ENCODE measurements around the gene BNC2.
"Not testable (repeated sequence)": the region's sequence is repeated elsewhere in the genome, so short reads cannot be mapped to it uniquely, and the experiment has no call there.

Gene BNC2

GRCh38 chr9:16870596-16871335 lies at the start of gene BNC2:
Gene BNC2, minus strand, starts transcription at chr9:16870670. Its CDS starts 22 bp downstream, at chr9:16870648.
- DNase-seq (ENCODE audit: low read depth), result no peak

- no peak for DNase-seq (ENCODE audit: low read depth)
Measured at GRCh38 chr9:16918920-16919319, 48.5 kb upstream of the BNC2 start.

- DNase-seq (ENCODE audit: low read depth), result no peak
Measured at GRCh38 chr9:16915126-16915831, 44.8 kb upstream of the BNC2 start.

- no peak for DNase-seq (ENCODE audit: low read depth)
Measured at GRCh38 chr9:16912197-16912596, 41.7 kb upstream of the BNC2 start.

- DNase-seq (ENCODE audit: low read depth), result not testable (repeated sequence)
Measured at GRCh38 chr9:16908206-16908605, 37.7 kb upstream of the BNC2 start.

GRCh38 chr9:16904655-16905054 lies 34.2 kb upstream of the BNC2 start:
- no peak for DNase-seq (ENCODE audit: low read depth)

GRCh38 chr9:16901590-16901989 lies 31.1 kb upstream of the BNC2 start:
- DNase-seq (ENCODE audit: low read depth), result no peak

GRCh38 chr9:16899606-16900005 lies 29.1 kb upstream of the BNC2 start:
- no peak for DNase-seq (ENCODE audit: low read depth)

- DNase-seq (ENCODE audit: low read depth), result no peak
Measured at GRCh38 chr9:16898464-16898863, 28.0 kb upstream of the BNC2 start.

GRCh38 chr9:16888594-16888993 lies 18.1 kb upstream of the BNC2 start:
- no peak for DNase-seq (ENCODE audit: low read depth)

- DNase-seq (ENCODE audit: low read depth), result no peak
Measured at GRCh38 chr9:16885931-16886330, 15.5 kb upstream of the BNC2 start.

GRCh38 chr9:16884952-16885513 lies 14.6 kb upstream of the BNC2 start:
- DNase-seq (ENCODE audit: low read depth), result peak; percentile 50

- DNase-seq (ENCODE audit: low read depth), result no peak
Measured at GRCh38 chr9:16884373-16884772, 13.9 kb upstream of the BNC2 start.

- no peak for DNase-seq (ENCODE audit: low read depth)
Measured at GRCh38 chr9:16883586-16883985, 13.1 kb upstream of the BNC2 start.

GRCh38 chr9:16882440-16882839 lies 12.0 kb upstream of the BNC2 start:
- DNase-seq (ENCODE audit: low read depth), result not testable (repeated sequence)

GRCh38 chr9:16879416-16879815 lies 8.9 kb upstream of the BNC2 start:
- no peak for DNase-seq (ENCODE audit: low read depth)

- no peak for DNase-seq (ENCODE audit: low read depth)
Measured at GRCh38 chr9:16877256-16877655, 6.8 kb upstream of the BNC2 start.

GRCh38 chr9:16873126-16873802 lies 2.8 kb upstream of the BNC2 start:
- DNase-seq (ENCODE audit: low read depth), result peak; percentile 50

GRCh38 chr9:16871336-16872151 lies 1.1 kb upstream of the BNC2 start:
- peak; percentile 47 for DNase-seq (ENCODE audit: low read depth)

GRCh38 chr9:16869882-16870595 lies 431 bp downstream of the BNC2 start:
- no peak for DNase-seq (ENCODE audit: low read depth)
